Thyroid gland (tissue), 4 donors: ENCODE measurements around the gene STYXL2. TPM values are rescaled to one million over a fixed set of nuclear protein-coding genes. Genes with fewer than 3 reads are reported as not detected.

ENCODE experiments used
- DNase-seq, 2 donors: peaks; one replicate each; pipeline ENCODE4 v3.0.0-alpha.2; 2019
- H3K27ac ChIP-seq, 3 donors: fragments of 200-600 bp; sonication (generic); 1 replicate in 2 of 3; 2 replicates in 1 of 3; pipeline ENCODE4 v1.5.1; 2016 to 2019; ENCODE audit warnings: mild to moderate bottlenecking in 1 of 3, moderate library complexity in 1 of 3
- H3K27me3 ChIP-seq: fragments of 200-600 bp; sonication (generic); one replicate; pipeline ENCODE4 v1.5.1; 2019
- H3K36me3 ChIP-seq, 2 donors: fragments of 200-600 bp; sonication (generic); one replicate each; pipeline ENCODE4 v1.5.1; 2016 to 2019
- H3K4me1 ChIP-seq, 2 donors: fragments of 200-600 bp; sonication (generic); one replicate each; pipeline ENCODE4 v1.5.1; 2017 to 2019
- H3K4me3 ChIP-seq, 3 donors: fragments of 200-600 bp; sonication (generic); replicated peaks in 1 of 3; 1 replicate in 2 of 3; 2 replicates in 1 of 3; pipeline ENCODE4 v1.5.1; 2016; ENCODE audit warnings: mild to moderate bottlenecking in 1 of 3
- H3K9me3 ChIP-seq: fragments of 200-600 bp; sonication (generic); one replicate; pipeline ENCODE4 v1.5.1; 2017
- CTCF ChIP-seq, 6 experiments: fragments of 200-600 bp in 3 of 6; fragments of 450-650 bp in 3 of 6; sonication (generic) in 3 of 6; IDR thresholded peaks; one replicate each; pipeline ENCODE4 v1.5.1; 2016 to 2019; ENCODE audit warnings: antibody characterized with exemption in 6 of 6, mild to moderate bottlenecking in 2 of 6, inconsistent platforms in 1 of 6, moderate library complexity in 1 of 6
- POLR2A ChIP-seq, 2 donors: fragments of 450-650 bp; IDR thresholded peaks; one replicate each; pipeline ENCODE4 v1.6.1; 2017; ENCODE audit warnings: antibody characterized with exemption in 2 of 2, mild to moderate bottlenecking in 2 of 2, moderate library complexity in 1 of 2
- WGBS, 2 donors: methylation state at CpG; one replicate each; pipeline ENCODE4 v1.1.5; 2017; 5-methylcytosine and 5-hydroxymethylcytosine counted together
- intact Hi-C: fragments of 100-400 bp; cut with DNase I; formaldehyde crosslinking; loops from one replicate; pipeline ENCODE4 v1.15.1; 2023
- total RNA-seq, 4 donors: library from RNA; depleted of rRNA; stranded (reverse); fragments of >200 nt; gene quantifications; one replicate each; pipeline ENCODE4 v1.2.3, GENCODE V29; 2016

Gene STYXL2
- total RNA-seq, 4 donors from 2014 or later, result not detected

GRCh38 chr1:167060141-167061072 is 33.5 kb upstream of the STYXL2 start:
- DNase-seq, result no peak
- TF ChIP-seq CTCF (IDR thresholded peaks at IDR 0.05) (no peak), POLR2A (IDR thresholded peaks at IDR 0.05) (no peak)
- Histone ChIP-seq H3K4me1 (peaks cover 0 to 4% of the 10 kb centered on the region in 2 donors), H3K36me3 (no peaks in the 10 kb centered on the region), H3K27me3 (no peaks in the 10 kb centered on the region), H3K4me3 (no peak overlapping the region), H3K9me3 (no peaks in the 10 kb centered on the region), H3K27ac (no peak overlapping the region)
- intact Hi-C loops, result loop anchor here (10.0 kb wide), 2 partner anchors 154 to 474 kb away; no protein-coding TSS in a partner anchor
- WGBS, 2 donors, result 71 to 78% methylated on average over 10 of the region's 10 CpGs

GRCh38 chr1:167061073-167061464 is 32.8 kb upstream of the STYXL2 start:
- no peaks in the 10 kb centered on the region for H3K36me3 ChIP-seq
- no peaks in the 10 kb centered on the region for H3K27me3 ChIP-seq
- no peak for DNase-seq
- TF ChIP-seq POLR2A (IDR thresholded peaks at IDR 0.05) (no peak), CTCF (IDR thresholded peaks at IDR 0.05) (no peak)
- intact Hi-C loops, result loop anchor here (10.0 kb wide), 2 partner anchors 154 to 474 kb away; no protein-coding TSS in a partner anchor
- peaks cover 0 to 4% of the 10 kb centered on the region in 2 donors for H3K4me1 ChIP-seq
- H3K9me3 ChIP-seq, result no peaks in the 10 kb centered on the region
- no peak overlapping the region for H3K4me3 ChIP-seq
- WGBS, 2 donors, result 87 to 91% methylated on average over 3 of the region's 3 CpGs
- no peak overlapping the region for H3K27ac ChIP-seq

GRCh38 chr1:167064621-167065020 is 29.3 kb upstream of the STYXL2 start:
- WGBS, 2 donors, result 82 to 84% methylated on average over 9 of the region's 9 CpGs
- H3K9me3 ChIP-seq, result no peaks in the 10 kb centered on the region
- no peak for DNase-seq
- intact Hi-C loops, result loop anchor here (5.0 to 10.0 kb wide), 4 partner anchors 150 to 493 kb away; no protein-coding TSS in a partner anchor
- no peaks in the 10 kb centered on the region for H3K36me3 ChIP-seq
- H3K27ac ChIP-seq, result no peak overlapping the region
- no peaks in the 10 kb centered on the region for H3K4me1 ChIP-seq
- no peaks in the 10 kb centered on the region for H3K27me3 ChIP-seq
- H3K4me3 ChIP-seq, result no peak overlapping the region
- TF ChIP-seq POLR2A (IDR thresholded peaks at IDR 0.05) (no peak), CTCF (IDR thresholded peaks at IDR 0.05) (no peak)

GRCh38 chr1:167065471-167065870 is 28.4 kb upstream of the STYXL2 start:
- intact Hi-C loops, result loop anchor here (5.0 to 10.0 kb wide), 4 partner anchors 149 to 492 kb away; no protein-coding TSS in a partner anchor
- TF ChIP-seq POLR2A (IDR thresholded peaks at IDR 0.05) (no peak), CTCF (IDR thresholded peaks at IDR 0.05) (no peak)
- no peak overlapping the region for H3K4me3 ChIP-seq
- H3K27me3 ChIP-seq, result no peaks in the 10 kb centered on the region
- no peaks in the 10 kb centered on the region for H3K36me3 ChIP-seq
- H3K9me3 ChIP-seq, result no peaks in the 10 kb centered on the region
- H3K27ac ChIP-seq, result no peak overlapping the region
- H3K4me1 ChIP-seq, result no peaks in the 10 kb centered on the region
- DNase-seq, result no peak
- 80 to 90% methylated on average over 8 of the region's 8 CpGs for WGBS, 2 donors
